Measurements from ENCODE around the gene CCDC97. TPM values are rescaled to one million over a fixed set of nuclear protein-coding genes. Genes with fewer than 3 reads are reported as not detected.
"Not testable (repeated sequence)": the region's sequence is repeated elsewhere in the genome, so short reads cannot be mapped to it uniquely, and the experiment has no call there.

CCDC97 gene
- total RNA-seq, 4 donors from 2014 or later: 11.6 to 21.2 (median 14.8) TPM

DNA sequence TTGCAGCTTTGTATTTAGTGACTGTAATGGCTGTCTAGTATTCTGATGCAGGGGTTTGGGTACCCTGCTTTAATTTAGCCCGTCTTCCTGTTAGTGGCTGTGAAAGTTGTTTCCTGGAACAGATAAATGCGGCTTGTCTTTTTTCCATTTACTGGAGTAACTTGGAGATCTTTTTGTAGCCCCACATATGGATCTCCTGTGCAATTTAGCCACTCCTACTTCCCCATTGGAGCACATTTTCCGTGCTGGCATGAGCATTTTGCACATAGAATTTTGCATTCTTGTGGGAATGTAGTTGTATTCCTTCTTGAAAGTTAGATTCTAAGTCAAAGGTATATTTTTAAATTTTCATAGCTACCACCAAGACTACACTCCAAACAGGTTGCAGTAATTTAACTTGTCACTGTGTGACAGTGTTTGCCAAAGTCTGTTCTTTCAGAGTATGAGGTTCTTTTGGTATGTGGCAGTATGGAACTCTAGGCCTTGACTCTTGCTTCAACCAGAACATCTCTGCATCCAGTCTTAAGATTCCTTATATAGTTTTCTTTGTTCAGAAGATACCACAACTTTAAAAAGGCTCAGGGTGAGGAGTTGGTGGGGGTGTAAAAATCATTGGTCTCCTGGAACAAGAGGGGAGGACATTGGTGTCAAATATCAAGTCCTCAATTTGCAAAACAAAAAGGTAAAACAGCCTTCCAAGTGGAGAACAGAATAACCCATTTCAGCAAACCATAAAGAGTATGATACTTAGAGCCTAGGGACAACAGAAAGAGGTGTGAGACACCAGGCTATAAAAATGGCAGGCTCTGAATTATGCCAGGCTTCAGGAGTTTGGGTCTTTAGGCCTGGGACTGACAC, 21.1 kb upstream of the CCDC97 start:
- H3K4me3 ChIP-seq: no peak overlapping the region
- no peaks in the 10 kb centered on the region for H3K27me3 ChIP-seq
- H3K36me3 ChIP-seq: peaks cover 62 to 100% (median 99%) of the 10 kb centered on the region in 4 donors
- TF ChIP-seq, protein P1, sequence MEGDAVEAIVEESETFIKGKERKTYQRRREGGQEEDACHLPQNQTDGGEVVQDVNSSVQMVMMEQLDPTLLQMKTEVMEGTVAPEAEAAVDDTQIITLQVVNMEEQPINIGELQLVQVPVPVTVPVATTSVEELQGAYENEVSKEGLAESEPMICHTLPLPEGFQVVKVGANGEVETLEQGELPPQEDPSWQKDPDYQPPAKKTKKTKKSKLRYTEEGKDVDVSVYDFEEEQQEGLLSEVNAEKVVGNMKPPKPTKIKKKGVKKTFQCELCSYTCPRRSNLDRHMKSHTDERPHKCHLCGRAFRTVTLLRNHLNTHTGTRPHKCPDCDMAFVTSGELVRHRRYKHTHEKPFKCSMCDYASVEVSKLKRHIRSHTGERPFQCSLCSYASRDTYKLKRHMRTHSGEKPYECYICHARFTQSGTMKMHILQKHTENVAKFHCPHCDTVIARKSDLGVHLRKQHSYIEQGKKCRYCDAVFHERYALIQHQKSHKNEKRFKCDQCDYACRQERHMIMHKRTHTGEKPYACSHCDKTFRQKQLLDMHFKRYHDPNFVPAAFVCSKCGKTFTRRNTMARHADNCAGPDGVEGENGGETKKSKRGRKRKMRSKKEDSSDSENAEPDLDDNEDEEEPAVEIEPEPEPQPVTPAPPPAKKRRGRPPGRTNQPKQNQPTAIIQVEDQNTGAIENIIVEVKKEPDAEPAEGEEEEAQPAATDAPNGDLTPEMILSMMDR (IDR thresholded peaks at IDR 0.05): no peak
- TF ChIP-seq EP300 (IDR thresholded peaks at IDR 0.05) (no peak), POLR2A (IDR thresholded peaks at IDR 0.05; ENCODE audit: low read depth) (no peak), POLR2AphosphoS5 (IDR thresholded peaks at IDR 0.05) (no peak)
- no peak overlapping the region for H3K27ac ChIP-seq (replicated peaks in 1 of 4)
- no peaks in the 10 kb centered on the region for H3K9me3 ChIP-seq
- DNase-seq (ENCODE audit: extremely low spot score): no peak
- peaks cover 0 to 4% (median 0%) of the 10 kb centered on the region in 4 donors for H3K4me1 ChIP-seq
- intact Hi-C loops (cut with DNase I): no loop called here
- 72% methylated on average over 3 of the region's 3 CpGs for WGBS

DNA sequence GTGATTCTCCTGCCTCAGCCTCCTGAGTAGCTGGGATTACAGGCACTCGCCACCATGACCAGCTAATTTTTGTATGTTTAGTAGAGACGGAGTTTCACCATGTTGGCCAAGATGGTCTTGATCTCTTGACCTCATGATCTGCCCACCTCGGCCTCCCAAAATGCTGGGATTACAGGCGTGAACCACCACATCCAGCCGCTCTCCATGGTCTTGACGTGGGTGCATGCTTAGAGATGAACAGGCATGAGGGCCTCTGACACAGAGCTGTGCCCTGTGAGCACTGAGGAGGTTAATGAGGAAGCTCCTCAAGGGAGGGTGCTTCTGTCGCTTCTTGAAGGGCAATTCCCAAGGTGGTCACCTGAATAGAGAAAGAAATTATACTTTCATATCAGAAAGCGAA, 20.2 kb upstream of the CCDC97 start:
- H3K27me3 ChIP-seq; H3K4me3 ChIP-seq; H3K9me3 ChIP-seq; DNase-seq (ENCODE audit: extremely low spot score); H3K27ac ChIP-seq (replicated peaks in 1 of 4); intact Hi-C loops (cut with DNase I); H3K4me1 ChIP-seq: not testable (repeated sequence)
- H3K36me3 ChIP-seq: peaks cover 67 to 100% (median 99%) of the 10 kb centered on the region in 4 donors
- WGBS: 84% methylated on average over 7 of the region's 8 CpGs

DNA sequence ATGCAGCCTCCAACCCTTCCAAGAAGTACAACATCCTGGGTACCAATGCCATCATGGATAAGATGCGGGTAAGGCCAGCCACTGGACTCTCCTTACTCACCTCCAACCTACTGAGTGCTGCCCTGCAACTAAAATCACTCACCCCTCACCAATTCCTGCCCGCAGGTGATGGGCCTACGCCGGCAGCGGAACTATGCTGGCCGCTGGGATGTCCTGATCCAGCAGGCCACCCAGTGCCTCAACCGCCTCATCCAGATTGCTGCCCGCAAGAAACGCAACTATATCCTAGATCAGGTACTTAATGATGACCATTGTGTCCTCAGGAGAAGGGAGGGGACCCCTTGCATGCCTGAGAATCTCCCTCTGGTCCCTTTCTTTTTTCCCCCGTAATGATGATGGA, 15.6 kb upstream of the CCDC97 start:
- Histone ChIP-seq H3K36me3 (peaks cover 62 to 91% (median 83%) of the 10 kb centered on the region in 4 donors), H3K4me3 (no peak overlapping the region), H3K4me1 (peaks cover 33 to 42% (median 38%) of the 10 kb centered on the region in 4 donors), H3K27ac (replicated peaks in 1 of 4) (no peak overlapping the region), H3K27me3 (no peaks in the 10 kb centered on the region), H3K9me3 (no peaks in the 10 kb centered on the region)
- TF ChIP-seq POLR2A (IDR thresholded peaks at IDR 0.05; ENCODE audit: low read depth): no peak
- TF ChIP-seq POLR2AphosphoS5 (IDR thresholded peaks at IDR 0.05): no peak
- no peak for TF ChIP-seq EP300 (IDR thresholded peaks at IDR 0.05)
- TF ChIP-seq, protein P1 (IDR thresholded peaks at IDR 0.05): no peak
- 95% methylated on average over 10 of the region's 10 CpGs for WGBS
- no peak for DNase-seq (ENCODE audit: extremely low spot score)
- intact Hi-C loops (cut with DNase I): no loop called here

DNA sequence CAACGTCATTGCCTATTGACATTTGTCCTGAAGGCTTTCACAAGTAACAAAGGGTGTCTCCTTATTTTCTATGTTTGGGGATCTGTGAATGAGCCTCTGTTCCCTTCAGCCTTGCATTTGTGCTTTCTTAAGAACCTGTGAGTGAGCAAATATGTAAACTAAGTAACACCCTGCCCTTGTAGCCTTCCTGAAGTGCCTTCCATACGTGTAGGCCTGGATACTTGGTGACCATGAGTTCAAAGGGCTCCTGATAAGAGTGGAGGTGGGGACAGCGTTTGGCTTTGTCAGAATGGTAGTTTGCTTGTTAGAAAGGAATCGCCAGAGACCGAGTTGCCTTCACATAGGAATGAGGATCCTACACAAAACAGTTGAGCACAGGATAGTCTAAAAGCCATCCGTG, 14.5 kb upstream of the CCDC97 start:
- H3K27me3 ChIP-seq: no peaks in the 10 kb centered on the region
- intact Hi-C loops (cut with DNase I): no loop called here
- H3K36me3 ChIP-seq: peaks cover 55 to 88% (median 76%) of the 10 kb centered on the region in 4 donors
- H3K27ac ChIP-seq (replicated peaks in 1 of 4): peak overlapping the region; percentile 81 to 86 (median 84)
- TF ChIP-seq, protein P1 (IDR thresholded peaks at IDR 0.05): no peak
- no peak for TF ChIP-seq EP300 (IDR thresholded peaks at IDR 0.05)
- no peaks in the 10 kb centered on the region for H3K9me3 ChIP-seq
- no peak for DNase-seq (ENCODE audit: extremely low spot score)
- 77% methylated on average over 6 of the region's 6 CpGs for whole genome bisulfite sequencing
- H3K4me3 ChIP-seq: no peak overlapping the region
- H3K4me1 ChIP-seq: peaks cover 44 to 53% (median 49%) of the 10 kb centered on the region in 4 donors

DNA sequence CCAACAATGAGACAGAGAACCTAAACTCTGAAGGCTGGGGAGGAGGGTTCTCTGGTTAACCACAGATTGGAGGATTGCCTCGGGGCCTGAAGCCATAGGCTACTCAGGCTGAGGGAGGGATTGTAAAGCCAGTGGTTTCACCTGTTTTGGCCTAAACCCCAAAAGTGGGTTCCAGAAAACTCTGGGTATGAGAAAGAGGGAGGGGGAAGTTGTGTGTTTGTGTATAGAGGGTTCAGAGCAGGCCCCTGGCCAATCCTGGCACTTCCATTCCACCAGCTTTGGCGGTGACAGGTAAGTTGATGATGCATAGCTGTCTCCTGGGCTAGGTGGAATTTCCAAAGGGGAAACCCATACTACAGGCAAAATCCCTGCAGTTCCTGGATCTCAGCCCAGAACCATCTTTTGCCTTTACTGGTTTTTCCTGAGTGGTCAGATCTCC, 13.5 kb upstream of the CCDC97 start:
- peaks cover 49 to 88% (median 74%) of the 10 kb centered on the region in 4 donors for H3K36me3 ChIP-seq

More for the DNA sequence above, 13.5 kb upstream of the CCDC97 start:
- no peaks in the 10 kb centered on the region for H3K27me3 ChIP-seq
- TF ChIP-seq, protein P1 (IDR thresholded peaks at IDR 0.05): no peak
- TF ChIP-seq EP300 (IDR thresholded peaks at IDR 0.05) (no peak), POLR2AphosphoS5 (IDR thresholded peaks at IDR 0.05) (no peak), POLR2A (IDR thresholded peaks at IDR 0.05; ENCODE audit: low read depth) (no peak)
- intact Hi-C loops (cut with DNase I): no loop called here
- H3K27ac ChIP-seq (replicated peaks in 1 of 4): peak overlapping the region; percentile 81 to 86 (median 84)
- H3K4me1 ChIP-seq: peaks cover 52 to 62% (median 56%) of the 10 kb centered on the region in 4 donors
- DNase-seq (ENCODE audit: extremely low spot score): no peak
- H3K9me3 ChIP-seq: no peaks in the 10 kb centered on the region
- no peak overlapping the region for H3K4me3 ChIP-seq
- WGBS: 55% methylated on average over 2 of the region's 2 CpGs

Data from esophagus muscularis mucosa (tissue), 4 donors.